Measurements from ENCODE around the gene MS4A15.
"Not testable (repeated sequence)": the region's sequence is repeated elsewhere in the genome, so short reads cannot be mapped to it uniquely, and the experiment has no call there.

MS4A15 gene

GRCh38 chr11:60810569-60810968, 53.9 kb downstream of the MS4A15 start:
- DNase-seq: peak; percentile 3

- no peak for DNase-seq
Observed at GRCh38 chr11:60813324-60813723, 56.7 kb downstream of the MS4A15 start.

DNA sequence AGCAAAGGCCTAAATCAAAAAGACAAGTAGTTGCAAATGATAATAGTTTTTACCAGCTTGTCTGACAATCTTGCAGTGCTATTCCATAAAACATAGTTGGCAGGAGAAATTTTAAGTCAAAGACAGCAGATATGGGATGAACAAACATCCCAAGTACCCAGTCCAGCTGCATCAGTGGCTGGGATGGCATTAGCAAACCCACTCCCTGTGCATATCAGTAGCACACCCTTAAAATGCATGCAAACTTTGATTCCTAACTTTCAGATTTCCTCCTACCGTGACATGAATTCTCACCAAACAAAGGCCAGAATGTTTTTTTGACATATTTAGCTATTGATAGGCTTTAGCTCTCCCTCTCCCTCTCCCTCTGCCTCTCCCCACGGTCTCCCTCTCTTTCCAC, 57.4 kb downstream of the MS4A15 start:
- no peak for DNase-seq

GRCh38 chr11:60816590-60817157, 60.0 kb downstream of the MS4A15 start:
- no peak for DNase-seq

- DNase-seq: no peak
Observed at GRCh38 chr11:60818057-60818456, 61.4 kb downstream of the MS4A15 start.

DNA sequence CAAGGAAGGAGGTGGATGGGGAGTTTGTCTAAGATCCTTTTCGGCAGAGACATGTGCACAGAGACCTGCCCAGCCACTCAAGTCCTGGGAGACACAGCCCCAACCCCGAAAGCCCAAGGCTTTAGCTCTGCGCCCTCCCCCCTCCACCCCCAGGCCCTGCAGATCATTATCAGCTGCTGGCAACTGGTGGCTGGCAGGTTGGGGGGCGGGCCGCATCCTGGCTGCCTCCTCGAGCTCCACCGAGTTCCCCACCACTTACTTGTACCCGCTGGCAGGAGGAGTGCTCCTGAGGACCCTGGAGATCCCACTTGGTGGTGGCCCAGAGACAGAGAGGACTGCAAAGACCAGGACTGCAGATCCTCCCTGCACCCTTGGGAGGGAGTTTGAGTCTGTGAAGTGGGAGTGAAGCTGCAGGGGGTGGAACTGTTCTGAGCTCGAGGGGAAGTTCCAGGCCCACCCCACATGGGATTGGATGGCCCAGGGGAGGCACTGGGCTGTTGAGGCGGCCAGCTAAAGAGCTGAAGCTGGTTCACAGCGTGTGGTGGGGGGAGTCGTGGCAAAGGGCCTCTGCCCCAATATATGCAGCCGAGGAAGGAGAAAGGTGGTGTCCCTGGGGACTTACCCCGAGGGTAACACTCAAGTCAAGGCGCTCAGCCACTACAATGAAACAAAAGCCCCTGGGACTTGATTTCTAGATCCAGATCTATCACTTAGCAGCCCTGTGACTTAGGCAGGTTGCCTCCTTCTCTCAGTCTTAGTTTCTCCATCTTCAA, 65.3 kb downstream of the MS4A15 start:
- no peak for DNase-seq

DNA sequence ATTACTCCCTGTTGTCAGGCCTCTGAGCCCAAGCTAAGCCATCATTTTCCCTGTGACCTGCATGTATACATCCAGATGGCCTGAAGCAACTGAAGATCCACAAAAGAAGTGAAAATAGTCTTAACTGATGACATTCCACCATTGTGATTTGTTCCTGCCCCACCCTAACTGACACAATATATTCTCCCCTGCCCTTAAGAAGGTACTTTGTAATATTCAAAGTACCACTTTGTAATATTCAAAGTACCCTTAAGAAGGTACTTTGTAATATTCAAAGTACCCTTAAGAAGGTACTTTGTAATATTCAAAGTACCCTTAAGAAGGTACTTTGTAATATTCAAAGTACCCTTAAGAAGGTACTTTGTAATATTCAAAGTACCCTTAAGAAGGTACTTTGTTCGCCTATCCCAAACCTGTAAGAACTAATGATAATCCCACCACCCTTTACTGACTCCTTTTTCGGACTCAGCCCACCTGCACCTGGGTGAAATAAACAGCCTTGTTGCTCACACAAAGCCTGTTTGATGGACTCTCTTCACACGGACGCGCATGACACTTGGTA, 67.2 kb downstream of the MS4A15 start:
- DNase-seq: not testable (repeated sequence)

GRCh38 chr11:60825118-60825517, 68.5 kb downstream of the MS4A15 start:
- DNase-seq: no peak

GRCh38 chr11:60825790-60826189, 69.1 kb downstream of the MS4A15 start:
- DNase-seq: no peak

Measured in GF-D8 (cell line).